Dedifferentiated amniotic fluid mesenchymal stem cell (primary cell): ENCODE measurements around the gene ISOC2.

Experiments
- DNase-seq: peaks from one replicate; pipeline ENCODE4 v3.0.0-alpha.2; 2016; ENCODE audit errors: extremely low spot score

Gene ISOC2

GRCh38 chr19:55489711-55490477, 28.5 kb upstream of the ISOC2 start:
- no peak for DNase-seq

GRCh38 chr19:55488986-55489710, 27.7 kb upstream of the ISOC2 start:
- DNase-seq, result no peak

GRCh38 chr19:55487924-55488687, 26.7 kb upstream of the ISOC2 start, which contains the start of gene SSC5D:
SSC5D (plus strand) TSS chr19:55488436; CDS start chr19:55488590, 154 bp downstream.
- no peak for DNase-seq

GRCh38 chr19:55486971-55487923, 25.8 kb upstream of the ISOC2 start:
- DNase-seq, result peak; percentile 80

GRCh38 chr19:55486043-55486970, 24.9 kb upstream of the ISOC2 start:
- no peak for DNase-seq

- no peak for DNase-seq
These were observed 24.1 kb upstream of the ISOC2 start for GRCh38 chr19:55485439-55486011.

- DNase-seq, result no peak
These were observed 23.4 kb upstream of the ISOC2 start, which contains the start of gene NAT14 for GRCh38 chr19:55484593-55485438. NAT14 (plus strand) TSS chr19:55485188; CDS start chr19:55485709, 521 bp downstream.

- DNase-seq, result no peak
These were observed 22.5 kb upstream of the ISOC2 start for GRCh38 chr19:55483706-55484592.

- DNase-seq, result no peak
These were observed 21.7 kb upstream of the ISOC2 start for GRCh38 chr19:55482967-55483705.

GRCh38 chr19:55482156-55482961, 20.9 kb upstream of the ISOC2 start:
- no peak for DNase-seq

GRCh38 chr19:55481794-55482155, 20.3 kb upstream of the ISOC2 start:
- no peak for DNase-seq

GRCh38 chr19:55481148-55481793, 19.8 kb upstream of the ISOC2 start:
- no peak for DNase-seq

GRCh38 chr19:55479451-55480230, 18.2 kb upstream of the ISOC2 start:
- no peak for DNase-seq

- DNase-seq, result no peak
These were observed 17.6 kb upstream of the ISOC2 start for GRCh38 chr19:55479045-55479444.

GRCh38 chr19:55478364-55478763, 16.9 kb upstream of the ISOC2 start:
- DNase-seq, result no peak
